Stomach (tissue), 4 donors: Measurements from ENCODE around the gene FGF14.

Experiments
- POLR2AphosphoS5 ChIP-seq, 3 donors: sonication (generic); formaldehyde crosslinking; IDR thresholded peaks; one replicate each; pipeline ENCODE4 v1.6.1; 2016; ENCODE audit warnings: antibody characterized with exemption in 3 of 3
- TF ChIP-seq, protein P1 (sequence below), 7 experiments: fragments of 450-650 bp in 4 of 7; fragments of 200-600 bp in 3 of 7; sonication (generic) in 3 of 7; IDR thresholded peaks; one replicate each; pipeline ENCODE4 v1.5.1; 2016 to 2019; ENCODE audit warnings: antibody characterized with exemption in 7 of 7, control low read depth in 2 of 7, mild to moderate bottlenecking in 1 of 7

DNA sequence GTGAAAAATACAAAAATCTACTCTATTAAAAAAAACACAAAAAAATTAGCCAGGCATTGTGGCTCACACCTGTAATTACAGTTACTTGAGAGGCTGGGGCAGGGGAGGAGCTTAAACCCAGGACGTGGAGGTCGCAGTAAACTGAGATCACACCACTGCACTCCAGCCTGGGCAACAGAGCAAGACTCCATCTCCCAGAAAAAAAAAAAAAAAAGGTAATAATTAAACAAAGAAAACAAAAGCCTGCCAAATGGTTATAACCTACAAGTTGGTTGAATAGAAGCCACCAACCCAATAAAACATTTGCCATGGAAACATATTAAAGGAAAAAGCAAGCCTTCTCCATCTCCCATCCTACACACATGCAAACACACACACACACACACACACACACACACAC, 694.2 kb downstream of the FGF14 start:
- TF ChIP-seq, protein P1, sequence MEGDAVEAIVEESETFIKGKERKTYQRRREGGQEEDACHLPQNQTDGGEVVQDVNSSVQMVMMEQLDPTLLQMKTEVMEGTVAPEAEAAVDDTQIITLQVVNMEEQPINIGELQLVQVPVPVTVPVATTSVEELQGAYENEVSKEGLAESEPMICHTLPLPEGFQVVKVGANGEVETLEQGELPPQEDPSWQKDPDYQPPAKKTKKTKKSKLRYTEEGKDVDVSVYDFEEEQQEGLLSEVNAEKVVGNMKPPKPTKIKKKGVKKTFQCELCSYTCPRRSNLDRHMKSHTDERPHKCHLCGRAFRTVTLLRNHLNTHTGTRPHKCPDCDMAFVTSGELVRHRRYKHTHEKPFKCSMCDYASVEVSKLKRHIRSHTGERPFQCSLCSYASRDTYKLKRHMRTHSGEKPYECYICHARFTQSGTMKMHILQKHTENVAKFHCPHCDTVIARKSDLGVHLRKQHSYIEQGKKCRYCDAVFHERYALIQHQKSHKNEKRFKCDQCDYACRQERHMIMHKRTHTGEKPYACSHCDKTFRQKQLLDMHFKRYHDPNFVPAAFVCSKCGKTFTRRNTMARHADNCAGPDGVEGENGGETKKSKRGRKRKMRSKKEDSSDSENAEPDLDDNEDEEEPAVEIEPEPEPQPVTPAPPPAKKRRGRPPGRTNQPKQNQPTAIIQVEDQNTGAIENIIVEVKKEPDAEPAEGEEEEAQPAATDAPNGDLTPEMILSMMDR (IDR thresholded peaks at IDR 0.05): no peak
- no peak for TF ChIP-seq POLR2AphosphoS5 (IDR thresholded peaks at IDR 0.05)
